Measurements from ENCODE around the gene MAP3K7.

- TF ChIP-seq CTCF (IDR thresholded peaks at IDR 0.05) (no peak), EZH2phosphoT487 (IDR thresholded peaks at IDR 0.05) (no peak)
Observed at GRCh38 chr6:90516074-90516660, 70.7 kb downstream of the MAP3K7 start.

Data from neural progenitor cell (in vitro differentiated cells).